ENCODE measurements around the gene NPBWR2. TPM values are rescaled to one million over a fixed set of nuclear protein-coding genes. Genes with fewer than 3 reads are reported as not detected.
A peak's percentile ranks its signal among the peaks of the same experiment; 100 is the strongest.
"Not testable (repeated sequence)": the region's sequence is repeated elsewhere in the genome, so short reads cannot be mapped to it uniquely, and the experiment has no call there.

The NPBWR2 gene
- total RNA-seq, 2 donors from 2014 or later, result not detected

- Mint-ChIP-seq H3K4me1 (peaks cover 7% of the 10 kb centered on the region), H3K27me3 (no peaks in the 10 kb centered on the region), H3K27ac (no peak overlapping the region), H3K4me3 (no peak overlapping the region), H3K36me3 (ENCODE audit: low read depth) (no peaks in the 10 kb centered on the region), H3K9me3 (peaks cover 3% of the 10 kb centered on the region)
- no peak for ATAC-seq (replicated peaks)
Observed at GRCh38 chr20:64093013-64093503, 14.3 kb downstream of the NPBWR2 start.

- Mint-ChIP-seq H3K9me3 (peaks cover 3% of the 10 kb centered on the region), H3K27ac (no peak overlapping the region)
Observed at GRCh38 chr20:64092258-64093012, 14.9 kb downstream of the NPBWR2 start.

GRCh38 chr20:64091770-64092169 lies 15.6 kb downstream of the NPBWR2 start:
- no peak overlapping the region for H3K27ac Mint-ChIP-seq
- no peak overlapping the region for H3K4me3 Mint-ChIP-seq
- no peak for ATAC-seq (replicated peaks)
- peaks cover 3% of the 10 kb centered on the region for H3K4me1 Mint-ChIP-seq
- H3K9me3 Mint-ChIP-seq, result peaks cover 2% of the 10 kb centered on the region
- H3K27me3 Mint-ChIP-seq, result no peaks in the 10 kb centered on the region
- no peaks in the 10 kb centered on the region for H3K36me3 Mint-ChIP-seq (ENCODE audit: low read depth)

More at GRCh38 chr20:64092258-64093012, 14.9 kb downstream of the NPBWR2 start:
- Mint-ChIP-seq H3K36me3 (ENCODE audit: low read depth) (no peaks in the 10 kb centered on the region), H3K4me1 (peaks cover 7% of the 10 kb centered on the region), H3K27me3 (no peaks in the 10 kb centered on the region), H3K4me3 (no peak overlapping the region)
- ATAC-seq (replicated peaks), result no peak

DNA sequence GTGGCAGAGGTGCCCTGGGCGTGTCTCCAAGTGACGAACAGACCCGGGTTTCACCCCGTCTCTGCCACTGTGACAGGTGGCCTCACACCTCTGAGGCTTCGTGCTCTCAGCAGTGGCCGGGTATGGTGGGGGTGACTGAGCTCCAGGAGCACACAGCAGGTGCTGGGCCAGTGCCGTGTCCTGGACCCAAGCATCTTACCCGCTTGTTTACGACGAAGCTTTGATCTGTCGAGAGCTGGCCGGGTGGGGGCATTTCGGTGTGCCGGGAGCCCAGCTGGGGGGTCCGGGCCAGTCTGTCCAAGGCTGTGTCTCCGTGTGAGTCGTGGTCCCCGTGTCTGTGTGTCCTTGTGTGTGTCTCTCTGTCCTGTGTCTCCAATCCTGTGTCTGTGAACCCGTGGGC lies 16.0 kb downstream of the NPBWR2 start:
- Mint-ChIP-seq H3K4me3 (no peak overlapping the region), H3K9me3 (no peaks in the 10 kb centered on the region), H3K27ac (no peak overlapping the region), H3K4me1 (no peaks in the 10 kb centered on the region), H3K36me3 (ENCODE audit: low read depth) (no peaks in the 10 kb centered on the region), H3K27me3 (no peaks in the 10 kb centered on the region)
- ATAC-seq (replicated peaks), result no peak

GRCh38 chr20:64090165-64090564 lies 17.2 kb downstream of the NPBWR2 start:
- Mint-ChIP-seq H3K4me3 (no peak overlapping the region), H3K36me3 (ENCODE audit: low read depth) (no peaks in the 10 kb centered on the region), H3K27me3 (no peaks in the 10 kb centered on the region), H3K27ac (no peak overlapping the region), H3K9me3 (no peaks in the 10 kb centered on the region), H3K4me1 (no peaks in the 10 kb centered on the region)
- ATAC-seq (replicated peaks), result no peak

GRCh38 chr20:64088586-64088985 lies 18.8 kb downstream of the NPBWR2 start:
- H3K4me3 Mint-ChIP-seq; ATAC-seq (replicated peaks); H3K27ac Mint-ChIP-seq; H3K9me3 Mint-ChIP-seq; H3K36me3 Mint-ChIP-seq (ENCODE audit: low read depth); H3K27me3 Mint-ChIP-seq; H3K4me1 Mint-ChIP-seq: not testable (repeated sequence)

GRCh38 chr20:64087226-64087825 lies 20.0 kb downstream of the NPBWR2 start:
- not testable (repeated sequence) for H3K4me3 Mint-ChIP-seq; H3K9me3 Mint-ChIP-seq; H3K27ac Mint-ChIP-seq; H3K27me3 Mint-ChIP-seq; H3K36me3 Mint-ChIP-seq (ENCODE audit: low read depth); ATAC-seq (replicated peaks); H3K4me1 Mint-ChIP-seq

- no peaks in the 10 kb centered on the region for H3K9me3 Mint-ChIP-seq
- H3K36me3 Mint-ChIP-seq (ENCODE audit: low read depth), result no peaks in the 10 kb centered on the region
- no peak overlapping the region for H3K27ac Mint-ChIP-seq
- H3K4me3 Mint-ChIP-seq, result no peak overlapping the region
- H3K27me3 Mint-ChIP-seq, result peaks cover 3% of the 10 kb centered on the region
- no peak for ATAC-seq (replicated peaks)
- no peaks in the 10 kb centered on the region for H3K4me1 Mint-ChIP-seq
Observed at GRCh38 chr20:64086801-64087200, 20.6 kb downstream of the NPBWR2 start.

DNA sequence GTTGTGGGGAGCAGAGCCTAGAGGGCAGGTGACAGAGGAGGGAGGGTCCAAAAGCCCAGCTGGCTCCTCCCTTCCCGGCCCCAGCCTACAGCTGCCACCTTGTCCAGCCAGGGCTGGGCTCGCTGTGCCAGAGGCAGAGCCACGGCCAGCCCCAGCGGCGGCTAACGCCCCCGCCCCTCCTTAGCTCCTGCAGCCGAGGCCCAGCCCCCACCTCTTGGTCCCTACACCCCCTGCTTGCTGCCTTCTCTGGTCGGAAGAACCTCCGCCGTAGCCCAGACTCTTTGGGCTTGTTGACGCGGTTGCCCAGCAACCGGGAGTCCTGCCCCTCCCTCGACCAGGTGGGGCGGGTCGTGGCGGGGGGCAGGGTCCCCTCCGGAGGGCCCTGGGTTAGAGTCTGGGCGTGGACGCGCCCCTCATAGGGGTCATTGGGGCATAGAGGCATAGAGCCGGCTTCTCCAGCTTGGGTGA lies 22.6 kb downstream of the NPBWR2 start:
- H3K36me3 Mint-ChIP-seq (ENCODE audit: low read depth), result no peaks in the 10 kb centered on the region
- peaks cover 3% of the 10 kb centered on the region for H3K27me3 Mint-ChIP-seq
- no peaks in the 10 kb centered on the region for H3K4me1 Mint-ChIP-seq
- peak overlapping the region; percentile 79 for H3K4me3 Mint-ChIP-seq
- no peaks in the 10 kb centered on the region for H3K9me3 Mint-ChIP-seq
- no peak for ATAC-seq (replicated peaks)
- H3K27ac Mint-ChIP-seq, result no peak overlapping the region

- no peak for ATAC-seq (replicated peaks)
- no peaks in the 10 kb centered on the region for H3K4me1 Mint-ChIP-seq
- H3K4me3 Mint-ChIP-seq, result peak within 1 kb of the TSS; percentile 79
- H3K27me3 Mint-ChIP-seq, result peaks cover 3% of the 10 kb centered on the region
- no peaks in the 10 kb centered on the region for H3K36me3 Mint-ChIP-seq (ENCODE audit: low read depth)
- no peaks in the 10 kb centered on the region for H3K9me3 Mint-ChIP-seq
- no peak within 1 kb of the TSS for H3K27ac Mint-ChIP-seq
Observed at GRCh38 chr20:64083804-64084684, 23.3 kb downstream of the NPBWR2 start, which contains the start of gene LKAAEAR1. LKAAEAR1 (minus strand) TSS chr20:64084398; CDS start chr20:64084219, 179 bp downstream.

DNA sequence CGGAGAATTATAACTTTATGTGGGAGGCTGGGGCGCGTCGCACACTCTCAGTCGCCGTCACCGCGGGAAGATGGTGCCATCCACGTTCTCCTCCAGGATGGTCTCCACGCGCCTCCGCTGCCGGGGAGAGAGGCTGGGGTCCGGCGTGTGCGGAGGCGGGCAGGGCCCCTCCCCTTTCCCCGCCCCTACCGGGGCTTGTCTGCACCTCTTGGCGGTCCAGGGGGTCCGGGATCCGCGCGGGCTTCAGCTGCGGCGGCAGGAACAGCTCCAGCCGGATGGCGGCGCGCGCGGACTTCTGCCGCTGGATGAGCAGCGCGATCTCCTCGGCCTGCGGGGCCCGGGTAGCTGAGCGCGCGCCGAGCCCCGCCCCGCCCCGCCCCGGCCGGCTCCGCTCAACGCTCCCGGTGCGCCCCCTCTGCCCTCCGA lies 24.0 kb downstream of the NPBWR2 start:
- peaks cover 3% of the 10 kb centered on the region for H3K27me3 Mint-ChIP-seq
- no peak overlapping the region for H3K27ac Mint-ChIP-seq
- H3K4me1 Mint-ChIP-seq, result no peaks in the 10 kb centered on the region
- peak overlapping the region; percentile 75 for H3K4me3 Mint-ChIP-seq
- ATAC-seq (replicated peaks), result peak; percentile 63
- no peaks in the 10 kb centered on the region for H3K36me3 Mint-ChIP-seq (ENCODE audit: low read depth)
- no peaks in the 10 kb centered on the region for H3K9me3 Mint-ChIP-seq

- peaks cover 2% of the 10 kb centered on the region for H3K36me3 Mint-ChIP-seq (ENCODE audit: low read depth)
- H3K27ac Mint-ChIP-seq, result no peak overlapping the region
- H3K27me3 Mint-ChIP-seq, result peaks cover 3% of the 10 kb centered on the region
- H3K9me3 Mint-ChIP-seq, result no peaks in the 10 kb centered on the region
- peak overlapping the region; percentile 75 for H3K4me3 Mint-ChIP-seq
- H3K4me1 Mint-ChIP-seq, result no peaks in the 10 kb centered on the region
- ATAC-seq (replicated peaks), result no peak
Observed at GRCh38 chr20:64082820-64083377, 24.5 kb downstream of the NPBWR2 start.

DNA sequence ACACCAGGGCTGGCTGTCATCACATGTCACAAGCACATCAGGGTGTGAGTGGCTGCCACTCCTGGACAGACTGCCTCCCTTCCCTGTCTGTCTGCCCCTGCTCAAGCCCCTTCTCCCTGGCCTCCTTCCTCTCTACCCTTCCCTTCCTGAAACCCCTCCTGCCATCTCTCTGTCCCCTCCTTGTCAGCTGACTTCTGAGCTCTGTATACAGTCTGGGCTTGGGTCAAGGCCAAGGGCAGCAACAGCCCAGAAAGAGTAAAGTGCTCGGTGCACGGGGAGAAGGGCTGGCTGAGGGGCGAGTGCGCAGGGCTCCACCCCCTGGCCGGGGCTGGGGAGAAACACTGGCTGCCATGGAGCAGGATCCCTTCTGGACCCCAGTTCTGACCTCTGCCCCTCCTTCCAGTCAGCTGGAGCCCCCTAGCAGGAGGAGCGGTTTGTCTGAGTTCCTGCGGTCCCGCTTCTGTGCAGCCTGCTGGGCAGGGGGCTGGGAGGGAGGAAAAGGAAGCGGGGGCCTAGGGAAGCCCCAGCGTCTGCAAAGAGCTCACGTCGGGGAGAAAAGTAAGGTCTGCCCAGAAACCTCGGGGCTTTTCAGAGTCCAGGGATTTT lies 25.1 kb downstream of the NPBWR2 start:
- Mint-ChIP-seq H3K27ac (no peak overlapping the region), H3K4me1 (no peaks in the 10 kb centered on the region), H3K9me3 (no peaks in the 10 kb centered on the region), H3K4me3 (peak overlapping the region; percentile 75), H3K27me3 (peaks cover 3% of the 10 kb centered on the region), H3K36me3 (ENCODE audit: low read depth) (peaks cover 6% of the 10 kb centered on the region)
- no peak for ATAC-seq (replicated peaks)

GRCh38 chr20:64081624-64081964 lies 25.8 kb downstream of the NPBWR2 start:
- ATAC-seq (replicated peaks), result no peak
- H3K4me3 Mint-ChIP-seq, result peak overlapping the region; percentile 75
- H3K9me3 Mint-ChIP-seq, result no peaks in the 10 kb centered on the region
- no peaks in the 10 kb centered on the region for H3K4me1 Mint-ChIP-seq
- peaks cover 3% of the 10 kb centered on the region for H3K27me3 Mint-ChIP-seq
- H3K36me3 Mint-ChIP-seq (ENCODE audit: low read depth), result peaks cover 6% of the 10 kb centered on the region
- no peak overlapping the region for H3K27ac Mint-ChIP-seq

Data from activated T-helper 17 cell treated with anti-CD3 and anti-CD28 coated beads, Interleukin-2, amount 50 U/mL, for 72 hours (primary cell).